GM12892 (cell line): ENCODE data around the gene TMEM107.

Source experiments
- POLR2A ChIP-seq: IDR thresholded peaks from 2 replicates; pipeline ENCODE4 v1.6.1; 2011; ENCODE audit warnings: low read depth, low read length, control low read depth
- POLR2AphosphoS5 ChIP-seq: IDR thresholded peaks from 2 replicates; pipeline ENCODE4 v1.6.1; 2011; ENCODE audit warnings: low read depth, low read length, control low read depth
- TAF1 ChIP-seq: IDR thresholded peaks from 2 replicates; pipeline ENCODE4 v1.6.1; 2011; ENCODE audit warnings: low read depth, mild to moderate bottlenecking, control low read depth, low read length, borderline replicate concordance

DNA sequence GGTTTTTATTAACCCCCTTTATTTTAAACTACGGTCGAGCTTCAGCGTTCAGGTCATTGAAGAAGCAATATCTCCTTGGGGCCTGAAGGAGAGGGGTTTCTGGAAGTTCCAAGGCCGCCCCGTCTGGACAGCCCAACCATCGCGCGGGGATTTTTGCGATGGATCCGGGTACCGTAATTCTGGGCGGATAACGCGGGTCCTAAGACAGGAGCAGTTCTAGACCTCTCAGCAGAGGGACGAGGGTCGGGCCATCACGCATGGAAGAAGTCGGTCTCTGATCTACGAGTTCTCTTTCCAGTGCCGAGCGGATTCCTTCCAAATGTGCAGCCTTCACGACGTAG lies 10.2 kb upstream of the TMEM107 start:
- TF ChIP-seq POLR2AphosphoS5 (no peak), POLR2A (no peak; the same call in 1 of the 2 replicates), TAF1 (0 out of 2 replicates have a peak, but pooled peaks have one; percentile 21)
